Posterior cingulate gyrus (tissue), 11 donors: ENCODE results near the gene EIF4A3.

Experiments used
- DNase-seq, 10 donors: peaks; one replicate each; pipeline versions ENCODE4 v3.0.0 to v3.0.0-alpha.2; 2020 to 2021; ENCODE audit warnings: mixed read lengths in 3 of 10
- intact Hi-C: fragments of 100-400 bp; cut with DNase I; formaldehyde crosslinking; loops from one replicate; pipeline ENCODE4 v1.15.1; 2023

EIF4A3 gene

GRCh38 chr17:80116921-80117380, 30.0 kb downstream of the EIF4A3 start:
- peak in 2 of 10 donors; percentile 50 to 78 for DNase-seq

GRCh38 chr17:80116276-80116920, 30.5 kb downstream of the EIF4A3 start:
- intact Hi-C loops: no loop called here
- DNase-seq: peak in 1 of 10 donors; percentile 35

More at GRCh38 chr17:80116921-80117380, 30.0 kb downstream of the EIF4A3 start:
- intact Hi-C loops: no loop called here

DNA sequence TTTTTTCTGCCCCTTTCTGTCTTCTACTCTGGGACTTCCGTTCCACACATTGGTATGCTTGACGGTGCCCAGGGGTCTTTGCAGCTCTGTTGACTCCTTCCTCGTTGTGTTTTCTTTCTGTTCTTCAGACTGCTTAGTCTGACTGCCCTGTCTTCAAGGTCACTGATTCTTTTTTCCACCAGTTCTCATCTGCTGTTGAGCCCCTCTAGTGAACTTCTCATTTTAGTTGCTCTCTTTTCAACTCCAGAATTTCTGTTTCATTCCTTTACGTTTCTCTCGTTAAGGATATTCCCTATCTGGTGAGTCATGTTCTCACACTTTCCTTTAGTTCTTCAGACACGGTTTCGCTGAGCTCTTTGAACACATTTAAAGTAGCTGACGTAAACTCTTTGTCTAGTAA, 31.8 kb downstream of the EIF4A3 start:
- DNase-seq: no peak
- intact Hi-C loops: no loop called here

DNA sequence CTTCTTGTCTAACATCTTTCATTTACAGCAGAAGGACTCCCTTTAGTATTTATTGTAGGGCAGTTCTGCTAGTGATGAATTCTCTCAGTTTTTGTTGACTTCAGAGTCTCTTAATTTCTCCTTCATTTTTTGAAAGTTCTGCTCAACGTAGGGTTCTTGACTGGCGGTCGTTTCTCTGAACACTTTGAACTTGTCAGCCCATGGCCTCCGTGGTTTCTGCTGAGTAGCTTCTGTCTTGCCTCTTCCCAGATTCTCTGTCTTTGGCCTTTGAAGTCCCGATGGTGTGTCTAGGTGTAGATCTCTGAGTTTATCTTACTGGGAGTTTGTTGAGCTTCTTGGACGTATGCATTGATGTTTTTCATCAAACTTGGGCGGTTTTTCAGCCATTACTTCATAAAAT, 32.2 kb downstream of the EIF4A3 start:
- intact Hi-C loops: no loop called here
- DNase-seq: no peak

DNA sequence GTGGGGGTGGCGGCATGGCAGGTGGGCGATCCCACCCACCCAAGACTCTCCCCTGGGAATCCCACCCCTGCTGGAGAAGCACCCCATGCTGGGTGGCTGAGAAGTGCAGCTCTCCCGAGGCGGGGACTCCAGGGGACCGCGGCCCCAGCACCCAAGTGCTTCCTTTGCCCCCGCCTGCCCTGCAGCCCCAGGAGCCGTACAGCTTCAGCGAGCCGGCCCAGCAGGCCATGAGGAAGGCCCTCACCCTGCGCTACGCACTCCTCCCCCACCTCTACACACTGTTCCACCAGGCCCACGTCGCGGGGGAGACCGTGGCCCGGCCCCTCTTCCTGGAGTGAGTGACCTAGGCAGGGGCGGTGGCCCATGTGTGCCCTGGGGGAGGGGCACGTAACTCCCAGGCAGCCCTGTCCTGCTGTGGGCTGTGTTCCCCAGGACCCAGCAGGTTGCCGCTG, 33.9 kb downstream of the EIF4A3 start:
- peak in 2 of 10 donors; percentile 52 to 78 for DNase-seq
- intact Hi-C loops: no loop called here

DNA sequence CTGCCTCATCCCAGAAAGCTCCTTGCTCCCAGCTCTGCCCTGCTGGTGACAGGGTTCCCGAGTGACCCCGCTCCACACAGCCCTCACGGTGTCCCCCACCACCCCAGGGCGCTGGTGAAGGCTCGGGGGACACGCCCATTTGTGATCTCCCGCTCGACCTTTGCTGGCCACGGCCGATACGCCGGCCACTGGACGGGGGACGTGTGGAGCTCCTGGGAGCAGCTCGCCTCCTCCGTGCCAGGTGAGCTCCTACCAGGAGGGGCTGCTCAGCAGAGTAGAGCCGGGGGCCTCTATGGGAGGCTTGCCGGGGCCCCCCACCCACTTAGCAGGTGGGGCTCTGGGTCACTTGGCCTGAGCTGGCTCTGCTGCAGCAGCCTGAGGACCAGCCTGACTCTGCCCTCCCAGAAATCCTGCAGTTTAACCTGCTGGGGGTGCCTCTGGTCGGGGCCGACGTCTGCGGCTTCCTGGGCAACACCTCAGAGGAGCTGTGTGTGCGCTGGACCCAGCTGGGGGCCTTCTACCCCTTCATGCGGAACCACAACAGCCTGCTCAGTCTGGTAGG, 34.4 kb downstream of the EIF4A3 start:
- peak in 2 of 10 donors; percentile 59 to 78 for DNase-seq
- intact Hi-C loops: no loop called here

- intact Hi-C loops: no loop called here
Observed at GRCh38 chr17:80111702-80112470, 35.0 kb downstream of the EIF4A3 start.

GRCh38 chr17:80110927-80111701, 35.8 kb downstream of the EIF4A3 start:
- peak in 2 of 10 donors; percentile 73 to 79 for DNase-seq
- intact Hi-C loops: no loop called here

More at GRCh38 chr17:80111702-80112470, 35.0 kb downstream of the EIF4A3 start:
- DNase-seq: peak in 2 of 10 donors; percentile 67 to 69

GRCh38 chr17:80110447-80110812, 36.5 kb downstream of the EIF4A3 start:
- intact Hi-C loops: no loop called here

GRCh38 chr17:80109713-80110446, 37.0 kb downstream of the EIF4A3 start:
- intact Hi-C loops: loop anchor here (10.0 kb wide), 1 partner anchor 155 kb away; the partner anchor contains the start of gene RNF213
- DNase-seq: peak in 2 of 10 donors; percentile 75 to 79

More at GRCh38 chr17:80110447-80110812, 36.5 kb downstream of the EIF4A3 start:
- peak in 1 of 10 donors; percentile 42 for DNase-seq

DNA sequence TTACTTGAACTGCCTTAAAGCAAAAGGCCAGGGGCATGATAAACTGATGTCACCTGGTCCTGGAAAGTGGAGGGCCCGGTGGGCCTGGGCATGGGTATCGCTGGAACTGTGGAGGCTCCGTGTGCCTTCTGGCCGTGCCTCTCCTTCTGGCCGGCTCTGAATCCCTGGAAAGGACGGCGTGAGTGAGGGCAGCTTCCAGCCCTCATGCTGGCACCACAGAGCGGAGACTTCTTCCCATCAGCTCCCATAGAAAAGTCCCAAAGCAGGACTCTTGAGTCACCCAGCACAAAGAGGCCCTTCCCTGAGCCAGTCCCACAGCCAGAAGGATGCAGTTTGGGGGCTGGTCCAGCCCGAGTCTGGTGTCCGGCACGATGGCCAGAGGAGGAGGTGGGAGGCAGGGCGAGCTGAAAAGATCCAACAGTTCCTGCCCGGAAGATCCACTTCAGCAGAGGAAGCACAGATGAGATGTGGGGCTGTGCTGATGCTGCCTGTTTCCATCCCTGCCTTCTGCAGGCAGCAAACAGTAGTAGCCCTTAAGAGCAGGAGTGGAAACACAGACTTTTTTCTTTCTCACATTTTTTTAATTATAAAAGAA, 37.8 kb downstream of the EIF4A3 start:
- DNase-seq: peak in 1 of 10 donors; percentile 55
- intact Hi-C loops: loop anchor here (10.0 kb wide), 1 partner anchor 156 kb away; the partner anchor contains the start of gene RNF213

GRCh38 chr17:80108036-80108971, 38.6 kb downstream of the EIF4A3 start:
- intact Hi-C loops: loop anchor here (10.0 kb wide), 1 partner anchor 156 kb away; the partner anchor contains the start of gene RNF213
- peak in 3 of 10 donors; percentile 2 to 74 (median 71) for DNase-seq

- intact Hi-C loops: loop anchor here (10.0 kb wide), 1 partner anchor 157 kb away; the partner anchor contains the start of gene RNF213
- peak in 4 of 10 donors; percentile 3 to 84 (median 51) for DNase-seq
Observed at GRCh38 chr17:80107231-80108021, 39.5 kb downstream of the EIF4A3 start.

- intact Hi-C loops: loop anchor here (10.0 kb wide), 1 partner anchor 158 kb away; the partner anchor contains the start of gene RNF213
- DNase-seq: peak in 3 of 10 donors; percentile 1 to 37 (median 33)
Observed at GRCh38 chr17:80106751-80107150, 40.2 kb downstream of the EIF4A3 start.

DNA sequence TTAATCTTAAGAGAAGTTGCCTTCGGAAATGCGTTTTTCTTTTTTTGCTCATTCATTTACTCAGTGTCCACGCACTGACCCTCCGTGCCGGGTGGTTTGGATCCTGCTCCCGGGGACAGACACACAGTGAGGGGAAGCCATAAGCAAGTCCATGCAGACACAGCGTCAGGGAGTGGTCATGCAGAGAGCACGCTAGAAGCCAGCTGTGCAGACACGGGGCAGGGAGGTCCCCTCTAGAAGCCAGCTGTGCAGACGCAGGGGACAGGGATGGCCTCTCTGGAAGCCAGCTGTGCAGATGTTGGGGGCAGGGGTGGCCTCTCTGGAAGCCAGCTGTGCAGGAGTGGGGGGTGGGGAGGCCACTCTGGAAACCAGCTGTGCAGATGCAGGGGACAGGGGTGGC, 40.8 kb downstream of the EIF4A3 start:
- intact Hi-C loops: loop anchor here (10.0 kb wide), 1 partner anchor 159 kb away; the partner anchor contains the start of gene RNF213
- DNase-seq: peak in 3 of 10 donors; percentile 29 to 41 (median 29)

DNA sequence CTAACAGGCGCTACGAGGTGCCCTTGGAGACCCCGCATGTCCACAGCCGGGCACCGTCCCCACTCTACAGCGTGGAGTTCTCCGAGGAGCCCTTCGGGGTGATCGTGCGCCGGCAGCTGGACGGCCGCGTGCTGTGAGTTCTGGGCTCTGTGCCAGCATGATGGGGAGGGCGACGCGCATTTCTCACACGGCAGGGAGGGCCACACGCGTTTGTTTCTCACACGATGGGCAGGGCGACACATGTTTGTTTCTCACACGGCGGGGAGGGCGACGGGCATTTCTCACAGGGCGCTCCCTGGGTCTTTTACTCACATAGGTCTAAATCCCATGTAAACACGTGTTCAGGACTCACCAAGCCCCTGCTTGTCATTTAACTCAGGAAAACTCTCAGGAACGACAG, 41.2 kb downstream of the EIF4A3 start:
- intact Hi-C loops: loop anchor here (10.0 kb wide), 1 partner anchor 159 kb away; the partner anchor contains the start of gene RNF213
- peak in 8 of 10 donors; percentile 31 to 89 (median 58) for DNase-seq
